ENCODE data around the gene CAMK1D. TPM values are rescaled to one million over a fixed set of nuclear protein-coding genes. Genes with fewer than 3 reads are reported as not detected.
"Not testable (repeated sequence)": the region's sequence is repeated elsewhere in the genome, so short reads cannot be mapped to it uniquely, and the experiment has no call there.

The CAMK1D gene
- polyA plus RNA-seq, 1 donor from 2014 or later, result 41.4 TPM

- Mint-ChIP-seq H3K4me1 (peaks cover 16 to 38% (median 22%) of the 10 kb centered on the region in 3 donors), H3K9me3 (no peaks in the 10 kb centered on the region), H3K4me3 (peak overlapping the region in 1 of 4 donors; percentile 5), H3K36me3 (peaks cover 3% of the 10 kb centered on the region), H3K27me3 (no peaks in the 10 kb centered on the region), H3K27ac (no peak overlapping the region)
Measured at GRCh38 chr10:12430406-12430982, 81.1 kb downstream of the CAMK1D start.

- H3K4me1 Mint-ChIP-seq, result peaks cover 16 to 40% (median 18%) of the 10 kb centered on the region in 3 donors
- no peaks in the 10 kb centered on the region for H3K9me3 Mint-ChIP-seq
- peaks cover 3% of the 10 kb centered on the region for H3K36me3 Mint-ChIP-seq
- H3K27ac Mint-ChIP-seq, result peak overlapping the region in 2 of 3 donors; percentile 35 to 67
- no peaks in the 10 kb centered on the region for H3K27me3 Mint-ChIP-seq
- no peak overlapping the region for H3K4me3 Mint-ChIP-seq
Measured at GRCh38 chr10:12431151-12432101, 82.1 kb downstream of the CAMK1D start.

DNA sequence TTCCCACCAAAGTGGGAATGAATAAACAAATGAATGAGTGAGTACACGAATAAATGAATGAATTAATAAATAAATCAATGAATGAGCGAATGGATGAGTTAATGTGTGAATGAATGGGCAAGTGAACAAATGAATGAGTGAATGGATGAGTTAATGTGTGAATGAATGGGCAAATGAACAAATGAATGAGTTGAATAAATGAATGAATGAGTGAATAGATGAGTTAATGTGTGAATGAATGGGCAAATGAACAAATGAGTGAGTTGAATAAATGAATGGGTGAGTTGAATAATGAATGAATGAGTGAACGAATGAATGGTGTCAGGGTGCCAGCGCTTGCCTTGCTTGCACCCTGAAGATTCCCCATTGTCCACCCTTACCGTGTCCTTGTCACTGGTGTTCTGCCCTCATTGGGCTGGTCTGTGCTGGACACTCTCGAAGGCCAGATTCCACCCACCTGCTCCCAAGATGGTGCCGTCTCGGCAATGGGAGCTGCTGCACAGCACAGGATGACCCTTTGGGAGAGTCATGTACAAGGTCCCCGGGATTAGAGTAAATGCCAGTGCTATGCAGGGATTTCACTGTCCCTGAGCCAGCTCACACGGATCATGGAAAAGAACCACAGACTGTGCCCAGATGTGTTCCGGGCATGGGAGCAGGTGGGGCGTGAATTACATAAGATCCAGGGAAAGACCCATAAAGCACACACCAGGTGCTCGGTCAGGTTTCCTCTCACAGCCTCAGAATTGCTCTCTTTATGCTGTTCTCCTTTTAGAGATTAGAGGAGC lies 83.2 kb downstream of the CAMK1D start:
- H3K9me3 Mint-ChIP-seq, result no peaks in the 10 kb centered on the region
- H3K4me3 Mint-ChIP-seq, result peak overlapping the region in 1 of 4 donors; percentile 63
- H3K27ac Mint-ChIP-seq, result peak overlapping the region in 1 of 3 donors; percentile 31
- H3K27me3 Mint-ChIP-seq, result no peaks in the 10 kb centered on the region
- peaks cover 16 to 45% (median 21%) of the 10 kb centered on the region in 3 donors for H3K4me1 Mint-ChIP-seq
- H3K36me3 Mint-ChIP-seq, result peaks cover 3% of the 10 kb centered on the region

DNA sequence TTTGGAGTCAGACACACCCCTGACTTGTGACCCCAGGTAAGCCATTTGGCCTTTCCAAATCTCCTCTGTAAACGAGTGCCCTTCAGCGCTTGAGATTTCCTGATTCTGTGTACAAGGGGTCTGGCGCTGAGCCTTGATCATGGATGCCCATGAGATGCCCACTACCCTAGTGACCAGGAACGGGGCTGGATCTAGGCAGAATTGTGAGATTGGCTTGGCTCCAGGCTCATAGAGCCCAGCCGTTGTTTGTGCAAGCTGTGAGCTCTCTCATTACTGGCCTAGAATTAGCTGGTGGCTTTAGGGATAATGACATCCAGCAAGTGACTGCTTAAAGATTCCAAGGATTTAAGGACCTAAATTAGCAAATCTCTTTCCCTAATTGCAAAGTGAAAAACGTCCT lies 84.9 kb downstream of the CAMK1D start:
- H3K4me1 Mint-ChIP-seq, result peaks cover 17 to 44% (median 21%) of the 10 kb centered on the region in 3 donors
- no peaks in the 10 kb centered on the region for H3K36me3 Mint-ChIP-seq
- H3K27ac Mint-ChIP-seq, result peak overlapping the region in 1 of 3 donors; percentile 23
- H3K9me3 Mint-ChIP-seq, result peaks cover 0 to 5% (median 0%) of the 10 kb centered on the region in 3 donors
- no peak overlapping the region for H3K4me3 Mint-ChIP-seq
- no peaks in the 10 kb centered on the region for H3K27me3 Mint-ChIP-seq

DNA sequence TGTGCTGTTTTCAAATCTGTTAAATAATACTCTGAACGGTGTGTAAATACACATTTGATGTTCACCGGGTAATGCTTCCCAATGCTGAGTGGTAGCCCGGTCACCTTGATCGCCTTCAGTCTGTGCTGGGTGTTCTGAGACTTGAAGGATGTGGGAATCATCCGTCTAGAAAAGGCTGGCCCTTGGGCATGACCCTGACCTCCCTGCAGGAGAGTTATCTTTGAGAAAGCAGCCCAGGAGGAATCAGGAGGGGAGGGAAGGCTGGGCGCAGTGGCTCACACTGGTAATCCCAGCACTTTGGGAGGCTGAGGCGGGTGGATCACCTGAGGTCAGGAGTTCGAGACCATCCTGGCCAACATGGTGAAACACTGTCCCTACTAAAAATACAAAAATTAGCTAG lies 85.3 kb downstream of the CAMK1D start:
- H3K36me3 Mint-ChIP-seq, H3K27me3 Mint-ChIP-seq, H3K9me3 Mint-ChIP-seq: not testable (repeated sequence)
- Mint-ChIP-seq H3K4me3 (peak overlapping the region in 1 of 4 donors; percentile 49), H3K27ac (peak overlapping the region in 1 of 3 donors; percentile 23), H3K4me1 (peaks cover 21 to 44% (median 21%) of the 10 kb centered on the region in 3 donors)

DNA sequence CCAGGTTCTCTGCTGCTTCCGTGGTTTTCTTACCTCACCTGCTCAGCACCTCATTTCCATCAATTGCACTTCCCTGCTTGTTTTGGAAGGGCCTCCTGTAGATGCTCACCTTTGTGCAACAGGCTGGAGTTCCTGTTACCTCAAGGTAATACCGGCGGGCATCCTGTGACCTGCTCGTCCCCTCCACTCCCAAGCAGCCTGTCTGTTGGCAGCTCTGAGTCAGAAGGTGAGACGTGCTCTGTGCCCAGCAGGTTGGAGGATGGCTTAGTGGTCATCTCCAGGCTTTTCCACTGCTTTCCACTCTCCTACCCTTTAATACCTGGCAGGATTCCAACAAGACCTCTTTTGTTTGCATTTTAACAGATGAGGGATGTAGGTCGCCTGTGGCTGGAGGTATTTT lies 86.0 kb downstream of the CAMK1D start:
- Mint-ChIP-seq H3K36me3 (peaks cover 3% of the 10 kb centered on the region), H3K9me3 (peaks cover 0 to 10% (median 0%) of the 10 kb centered on the region in 3 donors), H3K27me3 (no peaks in the 10 kb centered on the region), H3K4me3 (no peak overlapping the region), H3K27ac (no peak overlapping the region), H3K4me1 (peaks cover 21 to 44% (median 22%) of the 10 kb centered on the region in 3 donors)

GRCh38 chr10:12438919-12439692 lies 89.8 kb downstream of the CAMK1D start:
- no peak overlapping the region for H3K27ac Mint-ChIP-seq
- no peak overlapping the region for H3K4me3 Mint-ChIP-seq
- H3K36me3 Mint-ChIP-seq, result peaks cover 6% of the 10 kb centered on the region
- no peaks in the 10 kb centered on the region for H3K27me3 Mint-ChIP-seq
- peaks cover 0 to 10% (median 0%) of the 10 kb centered on the region in 3 donors for H3K9me3 Mint-ChIP-seq
- peaks cover 20 to 36% (median 26%) of the 10 kb centered on the region in 3 donors for H3K4me1 Mint-ChIP-seq

GRCh38 chr10:12439767-12440166 lies 90.4 kb downstream of the CAMK1D start:
- H3K4me1 Mint-ChIP-seq, result peaks cover 17 to 35% (median 26%) of the 10 kb centered on the region in 3 donors
- H3K36me3 Mint-ChIP-seq, H3K4me3 Mint-ChIP-seq, H3K9me3 Mint-ChIP-seq, H3K27ac Mint-ChIP-seq, H3K27me3 Mint-ChIP-seq: not testable (repeated sequence)

- Mint-ChIP-seq H3K9me3 (peaks cover 0 to 10% (median 0%) of the 10 kb centered on the region in 3 donors), H3K27ac (peak overlapping the region in 1 of 3 donors; percentile 81), H3K4me3 (peak overlapping the region in 1 of 4 donors; percentile 35), H3K27me3 (no peaks in the 10 kb centered on the region), H3K4me1 (peaks cover 11 to 46% (median 30%) of the 10 kb centered on the region in 3 donors), H3K36me3 (peaks cover 6% of the 10 kb centered on the region)
Measured at GRCh38 chr10:12443026-12443425, 93.7 kb downstream of the CAMK1D start.

GRCh38 chr10:12444981-12445700 lies 95.8 kb downstream of the CAMK1D start:
- H3K4me3 Mint-ChIP-seq, result peak overlapping the region in 1 of 4 donors; percentile 29
- H3K4me1 Mint-ChIP-seq, result peaks cover 21 to 52% (median 41%) of the 10 kb centered on the region in 3 donors
- H3K27me3 Mint-ChIP-seq, result no peaks in the 10 kb centered on the region
- no peaks in the 10 kb centered on the region for H3K9me3 Mint-ChIP-seq
- peak overlapping the region in 2 of 3 donors; percentile 24 to 59 for H3K27ac Mint-ChIP-seq
- H3K36me3 Mint-ChIP-seq, result peaks cover 3% of the 10 kb centered on the region

DNA sequence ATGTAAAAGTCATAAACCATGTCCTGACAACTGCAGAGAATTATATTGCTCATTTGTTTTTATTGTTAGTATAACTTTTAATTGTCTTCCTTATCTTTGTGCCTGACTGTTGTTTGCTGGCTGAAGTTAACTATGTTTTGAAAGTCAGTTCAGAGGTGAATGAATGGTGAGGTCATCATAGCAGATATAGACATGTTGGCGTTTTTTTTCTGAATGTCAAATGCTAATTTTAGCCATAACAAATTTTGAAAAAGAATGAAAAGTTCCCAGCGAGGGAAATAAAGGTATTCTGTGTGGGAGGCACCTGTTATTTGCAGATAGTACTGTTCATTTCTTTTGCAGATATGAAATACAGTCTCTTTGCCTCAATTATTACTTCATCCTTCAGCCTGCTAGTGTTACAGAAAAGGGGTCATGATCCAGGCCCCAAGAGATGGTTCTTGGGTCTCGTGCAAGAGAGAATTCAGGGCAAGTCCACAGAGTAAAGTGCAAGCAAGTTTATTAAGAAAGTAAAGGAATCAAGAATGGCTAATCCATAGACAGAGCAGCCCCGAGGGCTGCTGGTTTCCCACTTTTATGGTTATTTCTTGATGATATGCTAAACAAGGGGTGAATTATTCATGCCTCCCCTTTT lies 96.5 kb downstream of the CAMK1D start:
- H3K36me3 Mint-ChIP-seq, result peaks cover 3% of the 10 kb centered on the region
- no peaks in the 10 kb centered on the region for H3K9me3 Mint-ChIP-seq
- H3K4me3 Mint-ChIP-seq, result no peak overlapping the region
- H3K4me1 Mint-ChIP-seq, result peaks cover 25 to 52% (median 48%) of the 10 kb centered on the region in 3 donors
- no peaks in the 10 kb centered on the region for H3K27me3 Mint-ChIP-seq
- H3K27ac Mint-ChIP-seq, result peak overlapping the region in 1 of 3 donors; percentile 24

DNA sequence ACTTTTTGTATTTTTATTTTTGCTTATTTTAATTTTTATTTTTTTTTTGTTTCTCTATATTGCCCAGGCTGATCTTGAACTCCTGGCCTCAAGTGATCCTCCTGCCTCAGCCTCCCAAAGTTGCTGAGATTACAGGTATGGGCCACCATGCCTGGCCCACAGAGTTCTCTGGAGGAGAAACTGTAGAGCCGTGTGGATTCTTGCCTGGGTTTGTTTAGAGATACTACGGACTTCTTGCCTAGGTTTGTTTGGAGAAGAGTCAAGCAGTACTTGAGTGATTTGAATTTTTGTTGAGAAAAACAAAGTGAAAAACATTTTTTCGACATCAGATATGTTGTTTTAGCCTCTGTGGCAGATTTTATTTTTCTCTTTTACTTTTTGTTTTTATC lies 99.0 kb downstream of the CAMK1D start:
- Mint-ChIP-seq H3K9me3 (no peaks in the 10 kb centered on the region), H3K27ac (peak overlapping the region; percentile 49 to 91 (median 74)), H3K36me3 (peaks cover 3% of the 10 kb centered on the region), H3K27me3 (no peaks in the 10 kb centered on the region), H3K4me3 (peak overlapping the region in 2 of 4 donors; percentile 36 to 89), H3K4me1 (peaks cover 24 to 46% (median 46%) of the 10 kb centered on the region in 3 donors)

DNA sequence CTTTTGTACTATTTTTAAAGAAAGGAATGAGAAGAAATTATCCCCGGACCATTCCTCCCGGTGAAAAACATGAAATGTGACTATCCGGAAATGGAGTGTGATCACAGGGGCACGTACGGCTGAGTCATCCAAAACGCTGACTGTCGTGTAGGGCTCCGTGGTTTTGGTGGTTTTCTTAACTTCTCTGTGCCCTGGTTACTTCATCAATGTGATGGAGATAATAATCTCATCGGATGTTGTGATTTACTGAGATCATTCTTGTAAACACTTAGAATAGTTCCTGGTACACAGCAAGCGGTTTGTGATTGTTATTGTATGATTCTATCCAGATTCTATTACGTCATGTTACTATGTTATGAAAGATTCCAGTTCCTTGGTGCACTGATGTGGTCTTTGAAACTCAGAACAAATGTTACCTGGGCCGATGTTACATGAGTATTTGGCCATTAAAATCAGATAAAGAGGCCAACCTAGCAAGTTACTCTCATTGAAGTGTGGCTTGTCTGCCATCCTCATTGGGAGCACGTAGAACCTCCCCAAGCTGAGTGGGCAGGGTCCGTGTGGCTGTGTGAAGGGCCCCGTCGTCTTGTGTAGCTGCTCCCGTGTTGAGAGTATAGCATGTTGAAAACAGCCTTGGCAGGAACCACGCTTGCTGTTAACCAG lies 99.5 kb downstream of the CAMK1D start:
- Mint-ChIP-seq H3K9me3 (no peaks in the 10 kb centered on the region), H3K27ac (peak overlapping the region; percentile 49 to 91 (median 81)), H3K4me1 (peaks cover 27 to 52% (median 51%) of the 10 kb centered on the region in 3 donors), H3K27me3 (no peaks in the 10 kb centered on the region), H3K4me3 (peak overlapping the region in 3 of 4 donors; percentile 14 to 89 (median 36)), H3K36me3 (peaks cover 3% of the 10 kb centered on the region)
